ENCODE data around the gene GPR183. TPM values are rescaled to one million over a fixed set of nuclear protein-coding genes. Genes with fewer than 3 reads are reported as not detected.
A peak's percentile ranks its signal among the peaks of the same experiment; 100 is the strongest.

Gene GPR183
- 1.2 and 1.6 TPM in 2 replicates for total RNA-seq

- DNase-seq (ENCODE audit: low read depth in 2 of 2) = peak; percentile 78 to 79
Measured at GRCh38 chr13:99307247-99307646, at the start of gene GPR183. GPR183 (minus strand) TSS chr13:99307399; CDS start chr13:99296145, 11,254 bp downstream.

GRCh38 chr13:99356262-99357091 lies 49.3 kb upstream of the GPR183 start:
- DNase-seq (ENCODE audit: low read depth in 2 of 2) = peak; percentile 91 to 97

GRCh38 chr13:99356012-99356261 lies 48.7 kb upstream of the GPR183 start:
- DNase-seq (ENCODE audit: low read depth in 2 of 2) = no peak

- DNase-seq (ENCODE audit: low read depth in 2 of 2) = no peak
Measured at GRCh38 chr13:99355267-99356011, 48.2 kb upstream of the GPR183 start.

GRCh38 chr13:99354371-99354951 lies 47.3 kb upstream of the GPR183 start:
- no peak for DNase-seq (ENCODE audit: low read depth in 2 of 2)

- no peak for DNase-seq (ENCODE audit: low read depth in 2 of 2)
Measured at GRCh38 chr13:99353836-99354235, 46.6 kb upstream of the GPR183 start.

- DNase-seq (ENCODE audit: low read depth in 2 of 2) = no peak
Measured at GRCh38 chr13:99353246-99353600, 46.0 kb upstream of the GPR183 start.

GRCh38 chr13:99352351-99353245 lies 45.4 kb upstream of the GPR183 start:
- DNase-seq (ENCODE audit: low read depth in 2 of 2) = no peak

- DNase-seq (ENCODE audit: low read depth in 2 of 2) = no peak
Measured at GRCh38 chr13:99351772-99352171, 44.6 kb upstream of the GPR183 start.

- DNase-seq (ENCODE audit: low read depth in 2 of 2) = no peak
Measured at GRCh38 chr13:99350191-99350590, 43.0 kb upstream of the GPR183 start.

- DNase-seq (ENCODE audit: low read depth in 2 of 2) = no peak
Measured at GRCh38 chr13:99347911-99348451, 40.8 kb upstream of the GPR183 start.

GRCh38 chr13:99347335-99347878 lies 40.2 kb upstream of the GPR183 start:
- DNase-seq (ENCODE audit: low read depth in 2 of 2) = no peak

- DNase-seq (ENCODE audit: low read depth in 2 of 2) = no peak
Measured at GRCh38 chr13:99346335-99347042, 39.3 kb upstream of the GPR183 start.

- no peak for DNase-seq (ENCODE audit: low read depth in 2 of 2)
Measured at GRCh38 chr13:99345345-99345744, 38.1 kb upstream of the GPR183 start.

GRCh38 chr13:99344610-99345208 lies 37.5 kb upstream of the GPR183 start:
- no peak for DNase-seq (ENCODE audit: low read depth in 2 of 2)

- no peak for DNase-seq (ENCODE audit: low read depth in 2 of 2)
Measured at GRCh38 chr13:99342723-99343315, 35.6 kb upstream of the GPR183 start.

GRCh38 chr13:99341969-99342722 lies 34.9 kb upstream of the GPR183 start:
- no peak for DNase-seq (ENCODE audit: low read depth in 2 of 2)

- no peak for DNase-seq (ENCODE audit: low read depth in 2 of 2)
Measured at GRCh38 chr13:99340638-99341037, 33.4 kb upstream of the GPR183 start.

Data from dermis microvascular lymphatic vessel endothelial cell (primary cell).